ENCODE data around the gene KCNAB1.
"Not testable (repeated sequence)": the region's sequence is repeated elsewhere in the genome, so short reads cannot be mapped to it uniquely, and the experiment has no call there.

DNA sequence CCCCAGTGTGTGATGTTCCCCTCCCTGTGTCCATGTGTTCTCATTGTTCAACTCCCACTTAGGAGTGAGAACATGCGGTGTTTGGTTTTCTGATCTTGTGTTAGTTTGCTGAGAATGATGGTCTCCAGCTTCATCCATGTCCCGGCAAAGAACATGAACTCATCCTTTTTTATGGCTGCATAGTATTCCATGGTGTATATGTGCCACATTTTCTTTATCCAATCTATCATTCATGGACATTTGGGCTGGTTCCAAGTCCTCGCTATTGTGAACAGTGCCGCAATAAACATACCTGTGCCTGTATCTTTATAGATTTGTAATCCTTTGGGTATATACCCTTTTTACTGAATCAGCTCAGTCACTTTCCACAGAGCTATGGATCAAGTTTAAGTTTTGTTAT lies 24.7 kb upstream of the KCNAB1 start:
- TF ChIP-seq, protein P1, sequence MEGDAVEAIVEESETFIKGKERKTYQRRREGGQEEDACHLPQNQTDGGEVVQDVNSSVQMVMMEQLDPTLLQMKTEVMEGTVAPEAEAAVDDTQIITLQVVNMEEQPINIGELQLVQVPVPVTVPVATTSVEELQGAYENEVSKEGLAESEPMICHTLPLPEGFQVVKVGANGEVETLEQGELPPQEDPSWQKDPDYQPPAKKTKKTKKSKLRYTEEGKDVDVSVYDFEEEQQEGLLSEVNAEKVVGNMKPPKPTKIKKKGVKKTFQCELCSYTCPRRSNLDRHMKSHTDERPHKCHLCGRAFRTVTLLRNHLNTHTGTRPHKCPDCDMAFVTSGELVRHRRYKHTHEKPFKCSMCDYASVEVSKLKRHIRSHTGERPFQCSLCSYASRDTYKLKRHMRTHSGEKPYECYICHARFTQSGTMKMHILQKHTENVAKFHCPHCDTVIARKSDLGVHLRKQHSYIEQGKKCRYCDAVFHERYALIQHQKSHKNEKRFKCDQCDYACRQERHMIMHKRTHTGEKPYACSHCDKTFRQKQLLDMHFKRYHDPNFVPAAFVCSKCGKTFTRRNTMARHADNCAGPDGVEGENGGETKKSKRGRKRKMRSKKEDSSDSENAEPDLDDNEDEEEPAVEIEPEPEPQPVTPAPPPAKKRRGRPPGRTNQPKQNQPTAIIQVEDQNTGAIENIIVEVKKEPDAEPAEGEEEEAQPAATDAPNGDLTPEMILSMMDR (conservative IDR thresholded peaks at IDR 0.05; ENCODE audit: low read depth, low read length): not testable (repeated sequence)
- TF ChIP-seq EZH2 (IDR thresholded peaks at IDR 0.05; ENCODE audit: borderline replicate concordance, low read depth, low read length, poor library complexity, severe bottlenecking): not testable (repeated sequence)
